Urinary bladder (tissue), 4 donors: ENCODE measurements around the gene LRRC36. TPM values are rescaled to one million over a fixed set of nuclear protein-coding genes. Genes with fewer than 3 reads are reported as not detected.

ENCODE experiments used
- DNase-seq: peaks from one replicate; pipeline ENCODE4 v3.0.0-alpha.2; 2015; ENCODE audit errors: extremely low spot score
- H3K27ac ChIP-seq: one replicate; pipeline ENCODE4 v1.5.1; 2013; ENCODE audit warnings: low read depth, mild to moderate bottlenecking, moderate library complexity
- H3K36me3 ChIP-seq: one replicate; pipeline ENCODE4 v1.6.1; 2013; ENCODE audit warnings: mild to moderate bottlenecking, moderate library complexity; ENCODE audit not compliant: insufficient read depth
- H3K4me1 ChIP-seq: one replicate; pipeline ENCODE4 v1.6.1; 2013; ENCODE audit warnings: mild to moderate bottlenecking, moderate library complexity; ENCODE audit not compliant: insufficient read depth
- H3K4me3 ChIP-seq: one replicate; pipeline ENCODE4 v1.5.1; 2013; ENCODE audit warnings: low read depth, low read length
- WGBS: extraction: QIAGEN DNeasy Blood & Tissue Kit; methylation state at CpG from one replicate; pipeline ENCODE4 v1.1.7; 2013; 5-methylcytosine and 5-hydroxymethylcytosine counted together
- polyA plus RNA-seq: library from polyadenylated mRNA; stranded (reverse); fragments of 200-250 nt; gene quantifications from one replicate; pipeline ENCODE4 v1.2.3, GENCODE V29; 2013
- total RNA-seq: library from RNA; depleted of rRNA; stranded (reverse); fragments of >200 nt; gene quantifications from one replicate; pipeline ENCODE4 v1.2.3, GENCODE V29; 2014
- donor health status: healthy with polysubstance abuse.
- donor health status: healthy.

The LRRC36 gene
- total and polyA plus RNA-seq, 2 donors, result 0.19 to 2.1 TPM

DNA sequence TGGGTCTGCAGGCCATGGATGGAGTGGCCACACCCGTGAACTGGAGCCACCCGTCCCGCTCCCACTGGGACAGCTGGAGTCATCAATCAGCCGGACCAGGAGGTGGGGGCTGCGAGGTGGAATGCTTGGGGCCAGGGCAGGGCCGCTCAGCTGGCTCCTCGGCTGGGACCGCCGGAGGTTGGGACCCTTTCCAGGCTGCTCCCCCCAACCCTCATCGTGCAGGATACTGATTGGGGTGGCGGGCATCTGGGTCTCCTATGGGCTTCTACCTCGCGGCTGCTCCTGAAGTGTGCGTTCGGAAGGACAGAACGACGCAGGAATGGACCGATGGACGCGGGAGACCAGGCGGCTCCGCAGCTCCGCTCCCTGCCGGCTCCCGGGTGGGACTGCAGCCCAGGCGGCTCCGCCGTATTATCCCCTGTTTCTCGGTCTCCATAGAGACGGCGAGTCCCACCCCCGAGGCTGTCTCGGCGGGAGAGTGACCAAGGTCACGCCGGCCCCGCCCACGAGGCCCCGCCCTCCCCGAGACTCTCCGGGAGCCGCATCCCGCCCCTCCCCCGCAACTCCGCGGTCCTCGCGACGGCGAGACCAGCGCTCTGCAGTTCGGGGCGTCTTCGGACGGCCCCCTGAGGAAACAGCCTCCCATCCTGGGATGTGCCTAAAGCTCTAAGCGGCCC, 66.6 kb downstream of the LRRC36 start, which contains the start of gene TPPP3:
TSS of gene TPPP3 (minus strand) at position 388 of the 677 bp plus-strand sequence. CDS start 2,387 bp downstream, outside the sequence.
- no peak for DNase-seq
- no peak within 1 kb of the TSS for H3K27ac ChIP-seq
- no peaks in the 10 kb centered on the region for H3K4me1 ChIP-seq
- WGBS, result 1% methylated on average over 56 of the region's 56 CpGs
- no peaks in the 10 kb centered on the region for H3K36me3 ChIP-seq
- H3K4me3 ChIP-seq, result peak within 1 kb of the TSS; percentile 14

DNA sequence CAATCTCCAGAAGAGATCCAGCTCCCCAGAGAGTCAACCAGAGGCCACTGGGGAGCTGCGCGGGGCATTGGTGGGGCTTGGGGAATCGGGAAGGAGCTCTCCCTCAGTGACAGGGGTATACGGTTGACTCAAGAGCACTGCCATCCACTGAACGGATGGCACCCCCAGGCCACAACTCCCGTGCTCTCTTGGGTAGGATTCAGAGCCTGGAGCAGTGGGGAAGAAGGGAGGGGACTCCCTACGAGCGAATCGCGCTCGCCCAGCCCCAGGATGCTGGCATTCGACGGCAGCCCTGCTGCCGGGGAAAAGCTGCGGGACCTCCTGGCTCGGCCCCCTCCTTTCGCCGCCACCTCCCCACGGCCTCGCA, 67.2 kb downstream of the LRRC36 start:
- Histone ChIP-seq H3K36me3 (no peaks in the 10 kb centered on the region), H3K4me3 (peak overlapping the region; percentile 14), H3K27ac (no peak overlapping the region), H3K4me1 (no peaks in the 10 kb centered on the region)
- no peak for DNase-seq
- 13% methylated on average over 20 of the region's 20 CpGs for WGBS

DNA sequence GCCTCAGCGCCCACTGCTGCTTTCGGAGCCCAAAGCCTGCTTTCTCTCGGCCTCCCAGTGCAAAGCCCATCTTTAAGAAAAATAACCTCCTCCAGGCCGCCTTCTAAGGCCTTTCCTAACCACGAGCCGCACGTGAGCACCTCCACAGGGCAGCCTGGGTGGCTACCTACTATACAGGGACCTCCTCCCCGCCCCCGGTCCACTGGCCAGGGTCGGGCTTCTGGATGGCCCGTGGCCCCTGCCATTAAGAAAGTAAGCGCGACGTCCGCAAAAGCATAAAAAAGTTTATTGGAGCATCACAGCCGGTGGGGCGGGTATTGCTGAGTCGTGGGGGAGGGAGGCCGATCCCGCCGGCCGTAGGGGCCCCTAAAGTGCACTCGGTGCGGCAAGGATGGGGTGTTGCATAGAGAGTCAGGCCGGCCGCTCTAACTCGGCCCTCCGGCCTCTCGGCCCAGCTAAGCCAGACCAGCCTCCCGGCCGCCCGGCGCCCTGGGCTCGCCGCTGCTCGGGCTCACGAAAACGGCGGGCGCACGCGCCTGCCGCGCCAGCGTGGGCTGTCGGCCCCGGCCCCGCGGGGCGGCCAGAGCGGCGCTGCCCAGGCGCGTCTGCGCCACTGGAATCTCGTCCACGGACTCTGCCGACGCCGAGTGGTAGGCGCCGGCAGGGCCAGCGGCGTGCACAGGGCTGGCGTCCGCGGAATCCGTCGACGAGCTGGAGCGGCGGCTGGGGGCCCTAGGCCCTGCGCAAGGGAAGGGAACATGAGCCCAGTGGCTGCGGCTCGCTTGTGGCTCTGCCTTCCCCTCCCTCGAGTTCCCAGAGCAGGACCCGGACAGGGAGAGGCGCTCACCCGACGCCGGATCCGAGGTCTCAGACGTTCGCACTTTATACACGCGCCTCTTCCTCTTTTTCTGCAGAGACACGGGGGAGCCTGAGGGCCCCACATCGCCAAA, 67.8 kb downstream of the LRRC36 start:
- Histone ChIP-seq H3K27ac (no peak overlapping the region), H3K36me3 (no peaks in the 10 kb centered on the region), H3K4me3 (peak overlapping the region; percentile 5), H3K4me1 (no peaks in the 10 kb centered on the region)
- DNase-seq, result no peak
- 42% methylated on average over 88 of the region's 88 CpGs for WGBS

DNA sequence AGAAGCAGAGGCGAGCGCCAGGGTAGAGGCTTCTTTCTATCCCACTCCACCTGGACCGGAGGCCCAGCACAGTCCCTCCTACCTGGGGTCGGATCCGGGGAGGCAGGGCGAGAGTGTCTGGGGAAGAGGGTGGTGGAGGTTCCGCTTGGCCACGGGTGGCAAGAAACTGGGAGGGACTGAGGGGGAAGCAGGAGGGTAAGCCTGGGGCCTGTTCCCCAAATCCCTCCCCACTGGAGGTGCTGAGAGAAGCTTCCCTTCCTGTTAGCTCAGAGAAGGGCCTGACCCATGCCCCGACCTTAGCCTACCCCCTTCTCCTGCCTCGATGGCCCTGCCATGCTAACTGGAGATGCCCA, 68.5 kb downstream of the LRRC36 start:
- no peak overlapping the region for H3K4me3 ChIP-seq
- no peaks in the 10 kb centered on the region for H3K36me3 ChIP-seq
- H3K4me1 ChIP-seq, result no peaks in the 10 kb centered on the region
- DNase-seq, result no peak
- H3K27ac ChIP-seq, result no peak overlapping the region
- 85% methylated on average over 10 of the region's 10 CpGs for WGBS

DNA sequence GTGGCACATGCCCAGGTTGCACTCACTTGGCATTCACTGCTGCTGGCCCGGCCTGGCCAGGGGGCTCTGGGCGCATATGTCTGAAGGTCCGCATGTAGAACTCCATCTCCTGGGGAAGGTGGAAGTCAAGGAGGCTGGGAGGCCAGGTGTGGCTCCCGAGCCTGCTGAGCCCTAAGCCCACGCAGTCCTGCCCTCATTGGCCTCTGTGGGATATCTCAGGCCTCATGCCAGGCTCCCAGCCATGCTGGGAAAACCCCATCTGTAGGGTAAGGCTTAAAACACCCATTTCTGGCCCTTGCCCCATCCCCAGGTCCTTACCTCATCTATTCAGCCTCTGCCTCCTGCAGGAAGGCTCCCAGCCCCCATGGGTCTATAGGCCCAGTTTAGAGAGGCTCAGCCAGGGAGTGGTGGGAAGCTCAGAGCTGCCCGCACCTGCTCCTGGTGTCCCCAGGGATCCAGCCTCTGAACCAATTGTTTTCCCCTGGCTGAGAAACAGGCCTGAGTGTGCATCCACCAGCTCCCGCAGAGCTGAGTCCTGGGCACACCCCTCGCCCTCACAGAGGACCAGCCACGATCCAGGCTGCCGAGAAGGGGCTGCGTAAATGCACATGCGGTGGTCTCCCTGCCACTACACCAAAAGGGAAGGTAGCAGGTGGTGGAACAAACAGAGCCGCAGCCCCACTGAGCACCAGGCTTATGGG, 69.0 kb downstream of the LRRC36 start:
- DNase-seq, result no peak
- H3K4me1 ChIP-seq, result no peaks in the 10 kb centered on the region
- no peaks in the 10 kb centered on the region for H3K36me3 ChIP-seq
- H3K27ac ChIP-seq, result no peak overlapping the region
- H3K4me3 ChIP-seq, result no peak overlapping the region
- 82% methylated on average over 13 of the region's 13 CpGs for WGBS

DNA sequence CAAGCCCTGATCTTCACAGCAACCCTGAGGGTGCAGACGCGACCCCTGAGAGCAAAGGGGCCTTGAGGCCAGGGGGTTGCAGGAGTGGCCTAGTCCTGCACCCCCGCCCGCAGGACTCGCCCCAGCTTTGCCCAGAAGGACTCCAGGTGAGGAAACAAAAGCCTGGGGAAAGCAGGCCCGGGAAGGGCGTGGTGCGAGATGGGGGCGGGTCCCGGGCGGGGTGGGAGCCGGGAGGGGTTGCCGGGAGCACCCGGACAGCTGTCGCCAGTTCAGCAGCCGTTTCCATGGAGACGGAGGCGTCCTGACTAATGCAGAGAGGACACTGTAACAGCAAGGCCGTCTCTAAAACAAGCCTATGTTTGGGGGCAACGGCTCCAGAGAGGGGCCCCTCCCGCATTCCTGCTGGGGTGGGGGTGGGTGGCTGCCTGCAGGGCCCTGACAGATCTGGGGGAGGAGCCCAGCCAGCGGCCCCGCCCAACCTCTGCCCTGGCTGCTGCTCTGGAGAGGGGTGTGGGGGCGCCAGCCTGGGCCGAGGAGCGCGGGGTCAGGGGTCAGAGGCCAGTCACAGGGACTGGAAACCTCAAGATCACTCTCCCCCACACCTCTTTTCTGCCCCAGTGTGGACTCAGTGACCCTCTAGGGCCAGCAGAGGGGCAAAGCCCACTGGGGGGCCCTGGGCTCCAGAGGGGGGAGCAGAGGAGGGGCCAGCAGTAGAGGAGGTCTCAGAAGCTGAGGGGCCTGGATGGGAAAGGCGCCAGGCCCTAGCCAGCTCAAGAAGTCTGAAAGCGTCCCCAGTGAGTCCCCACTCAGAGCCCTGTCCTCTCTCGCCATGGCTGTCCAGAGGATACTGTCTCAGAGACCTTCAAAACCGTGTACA, 69.8 kb downstream of the LRRC36 start:
- no peak overlapping the region for H3K27ac ChIP-seq
- no peaks in the 10 kb centered on the region for H3K36me3 ChIP-seq
- H3K4me3 ChIP-seq, result no peak overlapping the region
- DNase-seq, result peak; percentile 81
- 21% methylated on average over 31 of the region's 31 CpGs for WGBS
- H3K4me1 ChIP-seq, result no peaks in the 10 kb centered on the region

DNA sequence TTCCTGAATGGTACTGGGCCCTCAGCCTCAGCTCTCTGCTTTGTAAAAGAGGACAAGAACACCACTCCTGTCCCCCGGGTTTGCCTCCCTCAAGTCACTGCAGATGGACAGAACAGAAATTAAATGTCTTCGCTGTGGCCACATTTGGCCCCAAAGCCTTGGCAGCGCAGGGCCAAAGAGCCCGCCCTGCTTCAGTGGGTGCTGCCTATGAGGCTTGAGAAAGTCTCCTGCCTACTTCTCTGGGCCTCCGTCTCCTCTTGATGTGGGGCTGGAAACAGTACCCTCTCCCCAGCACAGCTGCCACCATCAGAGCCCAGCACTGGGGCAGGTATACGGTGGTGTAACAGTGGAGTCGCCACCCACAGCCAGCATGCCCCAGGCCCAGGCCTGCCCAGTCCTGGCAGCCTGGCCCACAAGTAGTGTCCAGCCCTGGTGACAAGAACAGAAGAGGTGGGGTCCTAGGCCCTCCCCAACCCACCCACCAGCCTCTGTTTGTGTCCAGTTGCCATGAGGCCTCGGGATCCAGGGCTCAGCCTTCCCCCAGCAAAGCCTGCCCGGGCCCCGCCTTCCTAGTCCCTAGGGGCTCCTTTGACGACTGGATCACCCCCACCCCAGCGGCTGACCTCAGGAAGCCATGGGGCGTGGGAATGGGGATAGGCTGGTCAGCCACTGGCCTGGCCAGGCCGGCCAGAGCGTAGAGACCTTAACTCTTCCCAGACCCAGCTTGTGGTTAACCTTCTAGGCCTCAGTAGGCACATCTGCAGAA, 70.6 kb downstream of the LRRC36 start:
- no peaks in the 10 kb centered on the region for H3K4me1 ChIP-seq
- no peak for DNase-seq
- no peak overlapping the region for H3K27ac ChIP-seq
- H3K36me3 ChIP-seq, result no peaks in the 10 kb centered on the region
- 69% methylated on average over 15 of the region's 15 CpGs for WGBS
- no peak overlapping the region for H3K4me3 ChIP-seq

DNA sequence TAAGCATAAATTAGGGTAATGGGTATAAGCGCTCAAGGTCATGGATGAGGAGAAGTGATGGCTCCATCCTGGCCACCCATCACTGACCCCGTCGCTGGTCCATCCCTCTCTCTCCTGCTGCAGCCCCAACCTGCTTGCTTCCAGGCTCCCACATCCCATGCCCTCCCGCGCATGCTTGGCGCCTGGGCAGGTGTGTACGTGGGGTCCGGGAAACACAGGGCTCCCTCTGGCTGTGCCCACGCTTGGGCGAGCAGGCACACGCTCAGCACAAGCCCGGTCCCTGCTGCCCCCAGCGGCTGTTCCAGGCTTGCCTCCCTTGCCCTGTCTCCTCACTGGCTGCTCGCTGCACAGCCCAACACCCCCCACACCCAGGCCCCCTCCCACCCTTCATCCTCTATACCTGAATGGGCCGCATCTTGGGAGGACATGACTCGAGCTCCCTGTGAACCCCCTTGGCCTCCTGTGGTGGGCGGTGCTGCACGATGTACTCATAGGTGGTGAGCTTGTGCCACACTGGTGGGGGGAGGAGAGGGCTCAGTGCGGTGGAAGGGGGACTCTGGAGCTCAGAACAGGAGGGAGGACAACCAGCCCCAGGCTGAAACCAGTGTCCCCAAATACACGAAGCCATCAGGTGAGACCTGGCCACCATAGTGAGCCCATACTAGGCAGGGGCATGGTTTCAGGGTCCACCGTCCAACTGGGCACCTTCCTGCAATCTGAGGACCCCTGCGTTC, 71.4 kb downstream of the LRRC36 start:
- no peaks in the 10 kb centered on the region for H3K4me1 ChIP-seq
- no peak overlapping the region for H3K27ac ChIP-seq
- no peaks in the 10 kb centered on the region for H3K36me3 ChIP-seq
- H3K4me3 ChIP-seq, result no peak overlapping the region
- DNase-seq, result no peak
- WGBS, result 83% methylated on average over 22 of the region's 22 CpGs

DNA sequence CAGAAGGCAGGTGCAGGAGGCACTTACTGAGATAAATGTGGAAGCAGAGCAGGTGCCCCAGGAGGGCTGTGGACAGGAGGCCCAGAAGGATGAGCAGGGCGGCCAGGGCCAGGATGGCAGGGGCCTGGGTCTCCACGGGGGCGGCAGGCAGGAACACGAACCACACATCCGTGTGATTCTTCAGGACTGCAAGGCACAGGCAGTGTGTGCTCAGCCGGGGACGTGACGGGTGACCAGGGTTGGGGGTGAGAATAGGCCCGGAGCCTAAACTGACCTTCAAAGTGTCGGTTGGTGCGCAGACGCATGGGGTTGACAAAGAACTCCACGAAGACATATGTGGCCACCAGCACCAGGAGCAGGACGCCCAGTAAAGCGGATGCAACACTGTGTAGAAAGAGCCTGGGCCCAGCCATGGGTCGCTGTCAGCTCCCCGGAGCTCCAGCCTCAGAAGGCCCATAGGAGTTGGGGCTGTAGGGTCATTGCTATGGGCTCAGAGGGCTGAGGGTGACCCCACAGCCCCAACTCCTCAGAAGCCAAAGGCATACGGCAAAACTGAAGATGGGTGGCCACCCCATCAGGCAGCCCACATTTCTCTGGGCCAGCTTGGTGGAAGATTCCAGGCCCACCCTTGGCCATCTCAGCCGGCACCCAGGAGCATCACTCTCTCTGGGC, 72.1 kb downstream of the LRRC36 start:
- no peaks in the 10 kb centered on the region for H3K4me1 ChIP-seq
- H3K27ac ChIP-seq, result no peak overlapping the region
- no peak for DNase-seq
- no peaks in the 10 kb centered on the region for H3K36me3 ChIP-seq
- 93% methylated on average over 19 of the region's 19 CpGs for WGBS
- no peak overlapping the region for H3K4me3 ChIP-seq

DNA sequence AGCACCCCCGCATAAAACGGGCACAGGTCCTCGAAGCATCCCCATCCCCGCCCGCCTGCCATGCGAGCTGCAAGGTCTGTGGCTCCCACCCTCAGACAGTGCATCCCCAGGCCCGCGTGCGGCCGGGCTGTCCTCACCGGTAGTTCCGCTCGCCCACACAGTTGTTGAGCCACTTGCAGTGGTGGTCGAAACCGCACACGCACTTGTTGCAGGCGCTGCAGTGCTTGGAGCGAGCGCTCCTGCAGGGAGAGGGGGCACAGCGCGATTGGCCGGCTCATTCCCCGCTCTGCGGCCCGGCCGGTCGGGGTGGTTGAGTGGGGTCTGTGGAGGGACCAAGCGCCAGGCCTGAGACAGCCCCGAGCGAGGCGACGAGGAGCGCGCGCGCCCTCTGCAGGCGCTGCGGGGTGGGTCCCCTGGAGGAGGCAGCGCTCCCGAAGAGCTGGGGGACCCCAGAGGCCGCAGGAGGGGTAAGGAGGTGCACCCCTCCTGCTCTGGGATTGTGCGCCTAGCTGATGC, 72.7 kb downstream of the LRRC36 start:
- H3K27ac ChIP-seq, result no peak overlapping the region
- no peak overlapping the region for H3K4me3 ChIP-seq
- H3K4me1 ChIP-seq, result no peaks in the 10 kb centered on the region
- H3K36me3 ChIP-seq, result no peaks in the 10 kb centered on the region
- WGBS, result 28% methylated on average over 42 of the region's 42 CpGs
- DNase-seq, result no peak
